Upper lobe of left lung (tissue), 4 donors: ENCODE measurements around the gene ERMARD.

Source experiments
- CTCF ChIP-seq, 6 experiments: fragments of 450-650 bp in 4 of 6; fragments of 200-600 bp in 2 of 6; sonication (generic) in 2 of 6; IDR thresholded peaks; one replicate each; pipeline ENCODE4 v1.5.1; 2016 to 2019; ENCODE audit warnings: antibody characterized with exemption in 6 of 6
- POLR2A ChIP-seq, 4 donors: fragments of 450-650 bp; IDR thresholded peaks; one replicate each; pipeline ENCODE4 v1.5.1; 2016 to 2017; ENCODE audit warnings: antibody characterized with exemption in 4 of 4, mild to moderate bottlenecking in 2 of 4
- POLR2AphosphoS5 ChIP-seq, 2 donors: sonication (generic); formaldehyde crosslinking; IDR thresholded peaks; one replicate each; pipeline ENCODE4 v1.5.1; 2017; ENCODE audit warnings: antibody characterized with exemption in 2 of 2

- TF ChIP-seq CTCF (IDR thresholded peaks at IDR 0.05) (no peak), POLR2AphosphoS5 (IDR thresholded peaks at IDR 0.05) (no peak), POLR2A (IDR thresholded peaks at IDR 0.05) (no peak)
Measured at GRCh38 chr6:169710009-169710408, 41.4 kb upstream of the ERMARD start.
